ENCODE results near the gene ELN. TPM values are rescaled to one million over a fixed set of nuclear protein-coding genes. Genes with fewer than 3 reads are reported as not detected.

The ELN gene
- total and polyA plus RNA-seq, 2 of the 4 experiments (the other 2 are of a cell fraction), result 2.2 to 14.3 TPM

GRCh38 chr7:74023092-74023536, 4.9 kb upstream of the ELN start:
- H2BK15ac ChIP-seq (ENCODE audit: low read depth, low read length), result peak overlapping the region; percentile 17; the same call in 1 of the 3 replicates
- BruUV-seq (replicated peaks), result no TSS peak
- in situ Hi-C loops (cut with MboI; ENCODE audit: low sequenced_read_pairs) (loop anchor here (5.0 kb wide), 1 partner anchor 151 kb away; no protein-coding TSS in a partner anchor), intact Hi-C loops (cut with micrococcal nuclease) (no loop called here), dilution Hi-C loops (cut with HindIII; ENCODE audit: low sequenced_read_pairs, unreplicated experiment) (no loop called here)
- peak overlapping the region in 1 of 2 experiments; percentile 67; a peak in 1 of 4 replicates for H4K8ac ChIP-seq (ENCODE audit: low read depth in 2 of 2, low read length in 2 of 2)
- H3K9ac ChIP-seq (ENCODE audit: low read depth, low read length), result no peak overlapping the region
- H4K5ac ChIP-seq (ENCODE audit: low read depth, low read length), result no peak overlapping the region
- H3K14ac ChIP-seq (replicated peaks; ENCODE audit: low read depth, low read length), result peak overlapping the region; percentile 71; the same call in 1 of the 2 replicates
- peak; percentile 69 for ATAC-seq (ENCODE audit: low read depth)
- H3K4me3 ChIP-seq (ENCODE audit: insufficient read depth, low read depth, low read length), result no peak overlapping the region
- H4K20me1 ChIP-seq (ENCODE audit: insufficient read depth, low read length), result no peaks in the 10 kb centered on the region
- POLR2A ChIA-PET (ENCODE audit: unreplicated experiment), result no interaction called here
- H2AK9ac ChIP-seq (replicated peaks; ENCODE audit: low read depth, low read length, poor library complexity), result peak overlapping the region; percentile 83
- H3K23ac ChIP-seq (ENCODE audit: low read depth, low read length), result no peak overlapping the region
- H3K9me1 ChIP-seq (ENCODE audit: insufficient read depth, low read length), result peaks cover 8% of the 10 kb centered on the region
- H3K27me3 ChIP-seq (ENCODE audit: control insufficient read depth, insufficient read depth, low read length), result no peaks in the 10 kb centered on the region
- peak overlapping the region; percentile 54 for H2BK120ac ChIP-seq (ENCODE audit: low read depth, low read length)
- TF ChIP-seq MXI1 (IDR thresholded peaks at IDR 0.05; ENCODE audit: borderline replicate concordance, low read depth, low read length) (no peak), CEBPB (IDR thresholded peaks at IDR 0.05; ENCODE audit: low read depth, low read length) (no peak), MAFK (IDR thresholded peaks at IDR 0.05; ENCODE audit: low read depth, low read length) (no peak), POLR2A (IDR thresholded peaks at IDR 0.05; ENCODE audit: low read depth, low read length) (no peak), ELK1 (IDR thresholded peaks at IDR 0.05; ENCODE audit: borderline replicate concordance, low read depth, low read length) (no peak), CTCF (conservative IDR thresholded peaks at IDR 0.05; ENCODE audit: low read depth, low read length) (peak; percentile 25; the same call in 1 of the 2 replicates), NFE2L2 (IDR thresholded peaks at IDR 0.05; ENCODE audit: low read depth, low read length) (no peak), RFX5 (IDR thresholded peaks at IDR 0.05; ENCODE audit: low read depth, low read length) (no peak), RAD21 (IDR thresholded peaks at IDR 0.05; ENCODE audit: low read length) (no peak; the same call in 1 of the 2 replicates), SMC3 (IDR thresholded peaks at IDR 0.05; ENCODE audit: low read depth, low read length) (peak; percentile 32), BHLHE40 (IDR thresholded peaks at IDR 0.05; ENCODE audit: low read depth, low read length) (peak; percentile 55), MAZ (IDR thresholded peaks at IDR 0.05; ENCODE audit: borderline replicate concordance, low read depth, low read length) (peak; percentile 42; the same call in 1 of the 2 replicates), RCOR1 (IDR thresholded peaks at IDR 0.05; ENCODE audit: insufficient replicate concordance, low read length) (no peak), FOS (IDR thresholded peaks at IDR 0.05; ENCODE audit: low read depth, low read length) (peak; percentile 58), CHD1 (IDR thresholded peaks at IDR 0.05; ENCODE audit: low read depth, low read length) (no peak)
- TF ChIP-seq, protein P1, sequence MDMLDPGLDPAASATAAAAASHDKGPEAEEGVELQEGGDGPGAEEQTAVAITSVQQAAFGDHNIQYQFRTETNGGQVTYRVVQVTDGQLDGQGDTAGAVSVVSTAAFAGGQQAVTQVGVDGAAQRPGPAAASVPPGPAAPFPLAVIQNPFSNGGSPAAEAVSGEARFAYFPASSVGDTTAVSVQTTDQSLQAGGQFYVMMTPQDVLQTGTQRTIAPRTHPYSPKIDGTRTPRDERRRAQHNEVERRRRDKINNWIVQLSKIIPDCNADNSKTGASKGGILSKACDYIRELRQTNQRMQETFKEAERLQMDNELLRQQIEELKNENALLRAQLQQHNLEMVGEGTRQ (IDR thresholded peaks at IDR 0.05; ENCODE audit: low read depth, low read length), result no peak
- H2AK5ac ChIP-seq (ENCODE audit: low read depth, low read length), result peak overlapping the region; percentile 54; the same call in 1 of the 2 replicates
- H2AFZ ChIP-seq (replicated peaks; ENCODE audit: low read length, poor library complexity), result peak overlapping the region; percentile 92
- no peaks in the 10 kb centered on the region; a peak in 1 of 4 replicates for H3K79me1 ChIP-seq (ENCODE audit: low read depth in 1 of 2, low read length in 2 of 2)
- peak overlapping the region; percentile 53; the same call in 1 of the 2 replicates for H3K18ac ChIP-seq (ENCODE audit: low read depth, low read length)
- H3K4me2 ChIP-seq (ENCODE audit: low read depth, low read length), result peak overlapping the region; percentile 63
- CTCF ChIA-PET, result no interaction called here
- H2BK20ac ChIP-seq (ENCODE audit: low read depth, low read length), result peak overlapping the region; percentile 57; the same call in 1 of the 2 replicates
- WGBS, 2 experiments (ENCODE audit: extremely low coverage in 2 of 2, insufficient read length in 1 of 2), result no CpG with 5 or more reads among the region's 12 CpGs
- H2BK5ac ChIP-seq (ENCODE audit: low read depth, low read length, poor library complexity, severe bottlenecking), result no peak overlapping the region
- peaks cover 22% of the 10 kb centered on the region for H3K4me1 ChIP-seq (ENCODE audit: control insufficient read depth, insufficient read depth, low read length)
- peak overlapping the region; percentile 14; the same call in 1 of the 2 replicates for H3K4ac ChIP-seq (ENCODE audit: low read depth, low read length)
- H3K27ac ChIP-seq (ENCODE audit: insufficient read depth, low read length), result no peak overlapping the region
- DNase-seq, result peak; percentile 63
- no peaks in the 10 kb centered on the region for H3K9me3 ChIP-seq (ENCODE audit: control insufficient read depth, insufficient read depth, low read length)
- no peak overlapping the region for H3K56ac ChIP-seq (ENCODE audit: extremely low read depth, insufficient read depth, low read length)
- H3K36me3 ChIP-seq (ENCODE audit: control insufficient read depth, insufficient read depth, low read length), result no peaks in the 10 kb centered on the region
- peak overlapping the region; percentile 53; the same call in 1 of the 2 replicates for H4K91ac ChIP-seq (ENCODE audit: insufficient read depth, low read depth, low read length)

Measured in IMR-90 (cell line).